Suppressor macrophage treated with lipopolysaccharide for 1 hour (primary cell): ENCODE data around the gene UTP11.

Experiments
- DNase-seq, 3 donors: peaks; one replicate each; pipeline ENCODE4 v3.0.0-alpha.2; 2020 to 2022

The UTP11 gene

GRCh38 chr1:38073534-38074301, 61.2 kb downstream of the UTP11 start:
- DNase-seq: no peak

GRCh38 chr1:38074302-38074677, 61.8 kb downstream of the UTP11 start:
- DNase-seq: no peak
